NCI-H146 treated with DMSO at 0.1 percent for 48 hours (cell line): ENCODE data around the gene SMAD7.

Source experiments
- DNase-seq: peaks from one replicate; lab custom pipeline; 2025; ENCODE audit not compliant: unreplicated experiment; lab: John Stamatoyannopoulos, UW

SMAD7 gene

DNA sequence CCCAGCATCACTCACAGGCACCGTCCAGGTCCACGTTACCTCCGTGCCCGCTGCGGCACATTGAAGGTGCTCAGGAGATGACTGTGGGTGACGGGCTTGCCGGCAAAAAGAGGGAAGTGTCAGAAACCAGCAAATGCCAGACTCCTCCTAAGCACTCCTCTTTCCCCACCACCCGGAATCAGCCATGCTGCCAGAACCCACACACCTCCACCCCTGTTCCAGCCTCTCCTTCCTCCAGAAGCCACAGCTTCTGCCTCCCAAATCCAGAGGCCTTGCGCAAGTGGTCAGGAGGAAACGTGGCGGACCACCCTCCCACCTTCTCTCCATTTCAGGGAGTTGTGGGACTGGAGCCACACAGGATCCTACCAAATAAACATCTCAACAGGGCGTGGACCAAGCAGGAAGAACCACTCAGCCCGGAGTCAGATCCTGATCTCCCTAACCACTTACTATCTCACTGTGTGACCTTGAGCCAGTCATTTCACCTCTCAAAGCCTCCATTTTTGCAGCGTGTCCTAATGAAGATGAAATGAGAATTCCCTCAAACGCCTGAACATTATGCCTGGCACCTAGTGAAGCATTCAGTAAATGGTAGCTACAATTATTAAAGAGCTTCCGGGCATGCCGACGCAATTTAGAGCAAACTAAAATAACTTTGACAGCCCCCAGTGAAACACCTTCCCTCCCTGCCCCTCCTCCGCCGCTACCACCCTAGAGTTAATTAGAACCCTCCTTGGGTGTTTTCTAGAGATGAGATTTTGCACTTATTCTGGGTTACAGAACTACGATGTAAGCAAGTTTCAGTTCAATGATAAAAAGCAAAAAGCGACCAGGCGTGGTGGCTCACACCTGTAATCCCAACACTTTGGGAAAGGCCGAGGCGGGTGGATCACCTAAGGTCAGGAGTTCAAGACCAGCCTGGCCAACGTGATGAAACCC, 32.9 kb downstream of the SMAD7 start:
- no peak for DNase-seq

DNA sequence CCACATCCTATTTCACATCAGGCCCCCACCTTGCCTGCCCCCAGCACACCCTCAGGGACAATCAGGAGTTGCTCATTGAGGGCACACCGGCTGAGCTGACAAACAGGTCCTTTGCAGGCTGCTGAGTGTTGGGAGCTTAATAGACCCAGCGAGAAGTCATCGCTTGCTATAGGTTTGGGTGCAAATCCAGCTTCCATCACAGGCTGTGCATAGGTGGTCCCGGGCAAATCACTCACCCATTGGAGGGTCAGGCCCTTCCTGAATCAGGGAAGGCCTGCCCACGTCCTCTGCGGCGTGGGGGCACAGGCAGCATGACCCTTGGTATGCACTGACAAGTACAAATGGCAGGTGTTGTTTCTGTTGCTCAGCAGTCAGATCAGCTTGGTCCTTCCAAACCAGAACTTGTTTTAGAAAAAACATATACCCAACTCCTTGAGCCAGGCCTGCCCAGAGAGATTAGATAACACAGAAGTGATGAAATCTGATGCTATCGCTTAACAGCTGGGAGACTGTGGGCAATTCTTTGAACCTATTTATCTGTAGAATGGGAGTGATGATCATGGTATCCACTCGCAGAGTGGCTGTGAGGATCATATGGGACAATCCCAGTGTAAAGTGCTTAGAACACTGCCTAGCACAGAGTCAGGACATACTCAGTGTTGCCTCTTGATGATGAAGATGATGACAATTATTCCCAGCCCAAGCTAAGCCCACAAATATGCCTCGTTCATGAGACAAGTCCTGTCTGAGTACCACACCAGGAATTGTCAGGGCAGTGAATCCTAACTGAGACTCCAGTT, 34.9 kb downstream of the SMAD7 start:
- DNase-seq = no peak

DNA sequence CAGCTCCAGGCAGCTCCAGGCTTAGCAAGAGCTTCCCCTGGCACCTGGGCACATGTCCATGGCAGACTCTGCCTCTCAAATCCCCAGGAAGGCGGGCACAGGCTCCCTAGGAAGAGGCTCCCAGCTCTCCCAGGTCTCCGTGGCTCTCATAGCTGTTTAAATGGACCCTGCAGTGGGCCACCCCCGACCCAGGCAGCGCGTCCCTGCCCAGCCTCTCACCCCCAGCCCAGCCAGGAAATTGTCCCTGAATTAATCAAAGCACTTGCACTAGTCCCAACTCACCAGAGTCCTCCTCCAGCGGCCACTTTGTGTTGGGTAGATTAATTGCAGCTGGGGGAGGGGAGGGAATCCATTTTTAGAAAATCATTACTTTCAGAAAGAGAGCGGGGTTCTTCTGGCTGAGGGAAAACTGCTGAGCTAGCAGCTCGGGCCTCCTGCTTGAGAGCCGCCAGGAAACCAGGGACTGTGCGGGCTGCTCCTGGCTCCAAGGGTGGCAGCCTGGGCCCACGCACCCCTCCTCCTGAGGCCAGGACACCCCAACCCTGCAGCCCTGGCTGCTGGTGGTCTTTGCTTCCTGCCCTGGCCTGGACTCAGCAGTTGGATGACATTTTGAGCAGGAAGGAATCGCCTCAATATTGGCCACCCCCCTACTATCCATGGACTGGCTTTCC, 36.0 kb downstream of the SMAD7 start:
- no peak for DNase-seq

DNA sequence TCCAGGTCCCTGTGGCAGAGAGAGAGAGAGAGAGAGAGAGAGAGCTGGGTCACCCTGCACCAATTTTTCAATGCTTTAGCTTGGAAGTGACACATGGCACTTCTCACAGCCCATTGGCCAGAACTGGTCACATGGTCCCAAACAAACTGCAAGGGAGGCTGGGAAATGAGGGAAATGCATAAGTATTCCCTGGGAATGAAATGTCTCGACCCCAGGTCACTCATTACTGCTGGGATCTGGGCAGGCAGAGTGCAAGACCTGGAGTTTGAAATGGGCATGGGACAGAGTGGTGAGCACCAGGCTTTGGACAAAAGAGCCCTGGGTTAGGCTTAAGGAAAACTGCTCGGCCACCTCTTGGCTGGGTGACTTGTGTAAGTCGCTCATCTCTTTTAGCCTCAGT, 37.0 kb downstream of the SMAD7 start:
- no peak for DNase-seq

DNA sequence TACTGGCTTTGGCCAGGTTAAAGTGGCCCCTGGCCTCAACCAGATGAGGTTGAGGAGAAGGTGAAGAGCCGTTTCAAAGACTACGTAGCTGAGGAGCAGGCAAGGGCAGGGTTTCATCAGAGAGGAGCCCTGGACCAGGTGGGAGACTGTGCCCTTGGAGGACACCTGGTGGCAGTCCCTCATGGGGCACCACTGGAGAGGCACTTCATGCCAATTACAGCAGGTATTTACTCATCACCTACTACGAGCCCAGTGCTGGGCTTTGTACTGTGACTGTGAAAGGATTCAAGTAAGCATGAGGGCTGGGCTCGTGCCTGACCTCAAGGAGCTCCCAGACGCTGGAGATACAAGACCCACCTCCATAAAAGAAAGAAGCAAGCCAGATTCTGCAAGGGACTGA, 37.6 kb downstream of the SMAD7 start:
- DNase-seq = no peak

DNA sequence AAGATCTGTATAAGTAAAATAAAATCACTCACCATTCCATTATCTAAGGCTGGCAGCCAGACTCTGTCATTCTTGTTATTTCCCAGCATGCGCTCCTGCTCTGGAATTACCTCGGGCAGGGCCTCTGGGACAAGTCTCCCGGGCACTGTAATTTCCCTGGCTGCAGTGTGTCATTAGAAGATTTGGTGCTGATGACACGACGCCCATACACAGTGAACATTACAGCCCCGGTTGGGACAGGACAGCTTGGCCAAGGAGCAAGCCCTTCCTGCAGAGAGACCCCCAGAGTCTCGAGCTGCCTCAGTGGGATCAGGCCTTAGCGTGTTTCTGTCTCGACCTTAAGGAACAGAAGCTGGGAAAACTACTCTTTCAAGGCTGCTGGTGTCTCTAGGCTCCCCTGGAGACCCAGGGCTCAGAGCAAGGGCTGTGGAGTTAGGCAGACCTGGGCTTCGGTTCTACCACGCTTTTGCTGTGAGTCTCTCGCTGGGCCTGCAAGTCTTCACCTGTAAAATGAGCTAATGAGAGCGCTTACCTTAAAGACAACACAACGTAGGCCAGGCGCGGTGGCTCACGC, 39.7 kb downstream of the SMAD7 start:
- no peak for DNase-seq

- no peak for DNase-seq
These were observed 41.0 kb downstream of the SMAD7 start for GRCh38 chr18:48909721-48910120.

DNA sequence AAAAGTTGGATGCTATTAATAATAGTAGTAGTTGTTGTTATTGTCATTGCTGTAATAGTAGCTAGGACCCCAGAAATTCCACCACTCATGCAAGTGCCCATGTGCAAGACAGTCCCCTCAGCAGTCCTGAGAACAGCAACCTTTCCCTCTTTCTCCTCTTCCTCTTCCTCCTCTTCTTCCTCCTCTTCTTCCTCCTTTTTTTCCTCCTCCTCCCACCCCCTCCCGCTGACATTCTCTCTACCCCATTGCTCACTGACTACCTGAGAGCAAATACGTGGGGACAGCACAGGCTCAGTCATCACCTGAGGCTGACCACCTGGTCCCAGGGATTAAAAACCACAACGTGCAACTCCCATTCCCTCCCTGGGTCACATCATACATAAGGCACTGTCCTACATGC, 41.8 kb downstream of the SMAD7 start:
- no peak for DNase-seq

- DNase-seq = no peak
These were observed 45.3 kb downstream of the SMAD7 start for GRCh38 chr18:48905513-48905912.

GRCh38 chr18:48904847-48905394, 45.8 kb downstream of the SMAD7 start:
- DNase-seq = no peak

GRCh38 chr18:48904091-48904490, 46.7 kb downstream of the SMAD7 start:
- no peak for DNase-seq

DNA sequence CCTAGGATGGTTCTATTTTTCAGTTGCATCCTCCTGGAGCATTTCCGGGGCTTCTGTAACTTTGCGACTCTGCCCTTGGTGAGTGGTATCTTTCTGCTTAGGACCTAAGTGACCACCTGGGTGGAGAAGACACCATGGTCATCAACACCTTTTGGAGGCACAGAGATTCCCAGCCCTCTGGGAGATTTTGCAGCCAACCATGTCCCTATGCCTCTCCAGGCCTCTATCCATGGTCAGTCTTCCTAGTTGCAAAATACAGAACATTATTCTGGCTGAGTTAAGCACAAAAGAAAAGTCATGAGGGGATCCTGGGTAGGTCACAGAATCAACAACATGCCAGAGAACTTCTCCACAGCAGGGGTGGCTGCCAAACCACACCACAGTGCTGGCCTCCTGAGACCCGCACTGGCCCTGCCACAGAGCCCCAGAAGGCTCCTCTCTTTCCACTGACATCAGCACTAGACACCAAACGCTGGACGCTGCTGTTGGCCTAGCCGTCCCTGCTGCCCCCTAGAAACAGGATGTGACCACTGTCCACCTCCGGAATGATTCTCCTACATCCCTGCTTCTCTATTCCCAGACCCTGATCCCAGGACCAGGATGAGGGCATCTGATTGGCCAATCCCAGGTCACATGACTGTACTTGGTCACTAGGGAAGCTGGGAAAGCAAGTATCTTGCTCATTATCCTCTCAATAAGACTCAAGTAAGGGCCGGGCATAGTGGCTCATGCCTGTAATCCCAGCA, 47.7 kb downstream of the SMAD7 start:
- DNase-seq = no peak

DNA sequence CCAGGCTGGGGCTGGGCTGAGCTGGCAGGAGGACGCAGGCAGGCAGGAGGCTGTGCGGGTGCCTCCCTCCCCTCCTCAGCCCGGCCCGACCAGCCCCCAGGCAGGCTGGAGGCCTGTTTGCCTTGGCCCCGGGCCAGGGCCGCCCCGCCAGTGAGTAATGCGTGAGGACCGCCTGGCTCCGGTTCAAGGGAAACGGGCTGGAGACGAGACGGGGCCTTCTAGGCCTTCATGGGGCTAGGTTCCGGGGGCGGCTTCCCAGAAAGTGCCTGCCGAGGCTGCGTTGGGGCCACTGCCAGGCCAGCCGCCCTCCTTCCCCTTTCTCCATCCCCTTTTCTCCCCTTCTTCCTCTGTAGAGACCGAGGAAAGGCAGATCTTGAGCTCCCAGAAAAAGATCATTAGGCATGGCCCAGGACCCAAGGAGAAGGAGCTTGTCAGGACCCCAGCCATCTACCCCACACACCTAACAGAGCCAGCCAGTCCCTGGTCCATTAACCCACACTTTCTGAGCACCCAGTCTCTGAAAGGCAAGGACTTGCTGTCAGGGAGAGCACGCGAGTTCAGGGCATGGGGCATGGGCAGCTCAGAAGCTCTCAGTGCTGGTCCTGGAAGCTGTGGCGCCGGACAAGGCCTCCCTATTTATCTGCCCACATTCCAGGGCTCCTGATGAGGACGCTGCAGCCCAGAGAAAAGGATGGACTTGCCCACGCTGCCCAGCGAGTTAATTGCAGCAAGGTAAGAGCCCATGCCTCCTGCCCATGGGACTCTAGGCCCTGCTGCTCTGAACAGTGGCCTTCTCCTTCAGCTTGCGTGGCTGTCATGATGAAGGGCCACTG, 48.5 kb downstream of the SMAD7 start:
- DNase-seq = peak; percentile 83

- no peak for DNase-seq
These were observed 49.4 kb downstream of the SMAD7 start for GRCh38 chr18:48901145-48902022.

GRCh38 chr18:48900469-48900868, 50.3 kb downstream of the SMAD7 start:
- DNase-seq = no peak

DNA sequence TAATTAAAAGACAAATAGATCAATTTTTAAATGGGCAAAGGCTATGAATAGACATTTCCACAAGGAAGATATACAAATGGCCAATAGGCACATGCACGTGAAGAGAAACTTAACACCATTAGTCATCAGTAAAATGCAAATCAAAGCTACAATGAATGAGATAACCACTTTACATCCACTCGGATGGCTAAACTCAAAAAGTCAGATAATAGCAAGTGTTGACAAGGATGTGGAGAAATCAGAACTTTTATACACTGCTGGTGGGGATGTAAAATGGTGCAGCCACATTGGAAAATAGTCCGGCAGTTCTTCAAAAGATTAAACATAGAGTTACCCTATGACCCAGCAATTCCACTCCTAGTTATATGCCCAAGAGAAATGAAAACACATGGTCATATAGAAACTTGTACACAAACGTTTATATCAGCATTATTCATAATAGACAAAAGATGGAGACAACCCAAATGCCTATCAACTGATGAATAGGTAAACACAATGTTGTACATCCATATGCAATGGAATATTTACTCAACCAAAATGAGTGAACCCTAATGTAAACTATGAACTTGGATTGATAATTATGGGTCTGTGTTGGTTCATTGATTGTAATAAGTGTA, 51.1 kb downstream of the SMAD7 start:
- no peak for DNase-seq

DNA sequence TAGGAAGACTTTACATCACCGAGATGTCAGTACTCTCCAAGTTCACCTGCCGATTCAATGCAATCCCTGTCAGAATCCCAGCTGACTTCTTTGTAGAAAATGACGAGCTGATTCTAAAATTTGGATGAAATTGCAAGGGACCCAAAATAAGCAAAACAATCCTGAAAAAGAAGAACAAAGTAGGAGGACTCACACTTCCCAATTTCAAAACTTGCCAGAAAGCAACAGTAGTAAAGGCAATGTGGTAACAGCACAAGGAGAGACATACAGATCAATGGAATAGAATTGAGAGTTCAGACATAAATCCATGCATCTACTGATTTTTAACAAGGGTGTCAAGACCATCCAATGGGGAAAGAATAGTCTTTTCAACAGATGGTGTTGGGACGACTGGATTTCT, 52.2 kb downstream of the SMAD7 start:
- no peak for DNase-seq

DNA sequence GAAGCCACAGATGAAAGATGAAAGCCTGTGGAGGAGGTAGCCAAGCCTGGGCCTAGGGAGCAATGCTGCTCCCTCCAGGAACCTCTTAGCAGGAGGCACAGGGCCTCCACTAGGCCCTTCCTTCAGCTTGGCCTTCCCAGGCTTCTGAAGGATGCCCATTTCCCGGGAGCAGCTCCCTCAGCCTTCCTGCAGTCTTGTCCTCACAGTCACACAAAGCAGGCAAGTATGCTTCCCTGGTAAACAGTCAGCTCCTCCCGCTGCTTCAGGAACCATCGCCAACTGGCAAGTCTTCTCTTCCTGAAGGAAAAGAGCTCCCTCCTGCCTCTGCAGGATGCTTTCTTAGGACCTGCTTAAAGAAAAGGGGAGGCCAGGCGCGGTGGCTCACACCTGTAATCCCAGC, 53.2 kb downstream of the SMAD7 start:
- DNase-seq = no peak
